GM10248 (cell line): ENCODE data around the gene ENTHD1.

Source experiments
- CTCF ChIA-PET: fragments of 300-600 bp; sonication (Branson Sonifier 250); formaldehyde crosslinking; extraction: SDS; loops from one replicate; lab custom pipeline; 2021; ENCODE audit warnings: antibody characterized with exemption; lab: Yijun Ruan, JAX
- POLR2A ChIA-PET: fragments of 350-650 bp; sonication (Branson Sonifier 250); formaldehyde crosslinking; extraction: SDS; loops from one replicate; lab custom pipeline; 2020; ENCODE audit warnings: antibody characterized with exemption; lab: Yijun Ruan, JAX
- DNase-seq: peaks from one replicate; pipeline ENCODE4 v3.0.0; 2012; ENCODE audit errors: extremely low spot score
- TF ChIP-seq, protein P1 (sequence below): IDR thresholded peaks from 2 replicates; pipeline ENCODE4 v1.5.1; 2012; ENCODE audit warnings: mild to moderate bottlenecking, low read depth; ENCODE audit errors: extremely low read depth, missing control alignments, control extremely low read depth

The ENTHD1 gene

DNA sequence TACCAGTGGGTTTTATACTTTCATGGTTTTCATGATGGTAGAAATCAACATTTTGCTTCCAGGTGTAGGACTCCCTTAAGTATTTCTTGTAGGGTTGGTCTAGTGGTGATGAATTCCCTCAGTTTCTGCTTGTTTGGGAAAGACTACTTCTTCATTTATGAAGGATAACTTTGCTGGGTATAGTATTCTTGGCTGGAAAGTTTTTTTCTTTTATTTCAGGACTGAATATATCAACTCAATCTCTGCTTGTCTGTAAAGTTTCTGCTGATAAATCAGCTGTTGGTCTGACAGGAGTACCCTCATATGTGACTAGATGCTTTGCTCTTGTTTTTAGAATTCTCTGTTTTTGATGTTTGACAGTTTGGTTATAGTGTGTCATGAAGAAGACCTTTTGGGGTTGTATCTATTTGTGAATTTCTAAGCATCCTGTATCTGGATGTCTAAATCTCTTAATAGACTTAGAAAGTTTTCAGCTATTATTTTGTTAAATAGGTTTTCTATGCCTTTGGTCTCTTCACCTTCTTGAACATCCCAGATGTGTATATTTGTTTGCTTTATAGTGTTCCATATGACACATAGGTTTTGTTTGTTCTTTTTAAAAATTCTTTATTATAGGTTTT, 95.9 kb downstream of the ENTHD1 start:
- CTCF ChIA-PET, result no interaction called here
- TF ChIP-seq, protein P1, sequence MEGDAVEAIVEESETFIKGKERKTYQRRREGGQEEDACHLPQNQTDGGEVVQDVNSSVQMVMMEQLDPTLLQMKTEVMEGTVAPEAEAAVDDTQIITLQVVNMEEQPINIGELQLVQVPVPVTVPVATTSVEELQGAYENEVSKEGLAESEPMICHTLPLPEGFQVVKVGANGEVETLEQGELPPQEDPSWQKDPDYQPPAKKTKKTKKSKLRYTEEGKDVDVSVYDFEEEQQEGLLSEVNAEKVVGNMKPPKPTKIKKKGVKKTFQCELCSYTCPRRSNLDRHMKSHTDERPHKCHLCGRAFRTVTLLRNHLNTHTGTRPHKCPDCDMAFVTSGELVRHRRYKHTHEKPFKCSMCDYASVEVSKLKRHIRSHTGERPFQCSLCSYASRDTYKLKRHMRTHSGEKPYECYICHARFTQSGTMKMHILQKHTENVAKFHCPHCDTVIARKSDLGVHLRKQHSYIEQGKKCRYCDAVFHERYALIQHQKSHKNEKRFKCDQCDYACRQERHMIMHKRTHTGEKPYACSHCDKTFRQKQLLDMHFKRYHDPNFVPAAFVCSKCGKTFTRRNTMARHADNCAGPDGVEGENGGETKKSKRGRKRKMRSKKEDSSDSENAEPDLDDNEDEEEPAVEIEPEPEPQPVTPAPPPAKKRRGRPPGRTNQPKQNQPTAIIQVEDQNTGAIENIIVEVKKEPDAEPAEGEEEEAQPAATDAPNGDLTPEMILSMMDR, result no peak

DNA sequence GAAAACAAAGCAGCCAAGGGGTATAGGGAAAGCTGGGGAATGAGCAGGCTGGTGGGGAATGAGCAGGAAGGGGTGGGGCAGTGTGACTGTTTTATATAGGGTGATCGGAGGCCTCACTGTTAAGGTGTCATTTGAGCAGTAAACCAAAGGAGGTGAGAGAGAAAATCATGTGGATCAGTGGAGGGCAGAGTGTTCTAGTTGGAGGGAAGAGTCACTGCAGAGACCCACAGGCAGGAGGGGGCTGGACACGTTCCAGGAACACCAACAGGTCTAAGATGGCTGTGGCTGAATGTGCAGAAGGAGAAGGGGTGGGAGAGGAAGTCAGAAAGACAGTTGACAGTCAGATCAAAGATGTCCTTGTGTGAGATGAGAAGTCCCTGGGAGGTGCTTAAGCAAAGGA, 103.8 kb downstream of the ENTHD1 start:
- ChIA-PET CTCF (interaction anchor here (1.8 kb wide), 1 partner anchor 11 kb away, joined by 5 read pairs; no protein-coding TSS in a partner anchor), POLR2A (no interaction called here)
- no peak for DNase-seq
- TF ChIP-seq, protein P1, result no peak

More for the DNA sequence above, 95.9 kb downstream of the ENTHD1 start:
- DNase-seq, result no peak
- POLR2A ChIA-PET, result no interaction called here

DNA sequence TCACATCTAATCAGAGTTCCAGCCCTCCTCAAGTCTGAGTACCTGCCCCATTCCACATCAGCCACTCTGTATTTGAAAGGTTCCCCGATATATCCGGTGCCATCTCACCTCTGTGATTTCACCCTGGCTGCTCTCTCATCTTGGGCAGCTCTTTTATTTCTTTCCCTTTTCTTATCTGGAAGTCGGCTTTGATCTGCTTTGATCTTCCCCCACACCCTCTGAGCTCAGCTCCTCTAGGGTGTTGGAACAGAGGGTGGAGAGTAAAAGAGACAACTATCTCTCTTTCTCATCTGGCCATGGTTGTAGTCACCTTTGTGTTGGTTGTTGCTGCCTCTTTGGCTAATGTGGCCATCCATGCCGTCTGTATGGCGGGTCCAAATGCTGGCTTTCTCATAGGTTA, 108.3 kb downstream of the ENTHD1 start:
- ChIA-PET POLR2A (no interaction called here), CTCF (interaction anchor here (0.7 to 1.7 kb wide), 2 partner anchors 9 to 21 kb away, joined by 3 to 5 read pairs; no protein-coding TSS in a partner anchor)
- DNase-seq, result no peak
- TF ChIP-seq, protein P1, result no peak

DNA sequence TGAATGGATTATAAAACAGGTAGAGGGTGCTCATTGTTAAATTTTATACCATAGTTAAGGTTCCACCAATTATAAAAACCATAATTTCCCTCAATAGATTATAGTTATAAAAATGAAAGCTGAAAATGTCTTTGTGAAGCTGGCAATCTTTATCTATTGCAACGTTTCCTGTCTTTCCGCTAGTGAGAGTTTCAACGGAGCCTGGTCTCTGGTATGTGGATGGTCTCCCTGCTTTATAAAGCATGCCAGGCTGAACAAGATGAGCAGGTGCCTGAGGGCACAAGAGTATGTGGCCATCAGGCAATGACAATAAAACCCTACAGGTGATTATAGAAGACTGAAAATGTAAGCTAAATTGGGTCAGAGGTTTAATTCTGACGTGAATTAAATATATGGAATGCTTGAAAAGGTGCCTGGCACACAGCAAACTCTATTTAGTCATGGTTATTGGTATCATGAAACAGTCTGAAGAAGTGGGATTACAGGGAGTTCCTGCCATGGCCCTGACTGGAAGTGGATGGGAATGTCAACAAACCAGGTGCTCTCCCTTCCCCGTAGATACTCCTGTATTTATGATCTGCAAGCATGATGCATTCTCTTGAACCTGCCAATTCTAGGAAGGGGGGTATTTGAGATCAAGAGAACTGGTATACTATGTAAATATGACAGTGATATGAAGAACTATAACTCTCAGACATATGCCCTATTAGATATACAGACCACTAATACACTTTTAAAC, 115.7 kb downstream of the ENTHD1 start:
- CTCF ChIA-PET, result no interaction called here
- POLR2A ChIA-PET, result no interaction called here
- TF ChIP-seq, protein P1, result no peak
- DNase-seq, result no peak

DNA sequence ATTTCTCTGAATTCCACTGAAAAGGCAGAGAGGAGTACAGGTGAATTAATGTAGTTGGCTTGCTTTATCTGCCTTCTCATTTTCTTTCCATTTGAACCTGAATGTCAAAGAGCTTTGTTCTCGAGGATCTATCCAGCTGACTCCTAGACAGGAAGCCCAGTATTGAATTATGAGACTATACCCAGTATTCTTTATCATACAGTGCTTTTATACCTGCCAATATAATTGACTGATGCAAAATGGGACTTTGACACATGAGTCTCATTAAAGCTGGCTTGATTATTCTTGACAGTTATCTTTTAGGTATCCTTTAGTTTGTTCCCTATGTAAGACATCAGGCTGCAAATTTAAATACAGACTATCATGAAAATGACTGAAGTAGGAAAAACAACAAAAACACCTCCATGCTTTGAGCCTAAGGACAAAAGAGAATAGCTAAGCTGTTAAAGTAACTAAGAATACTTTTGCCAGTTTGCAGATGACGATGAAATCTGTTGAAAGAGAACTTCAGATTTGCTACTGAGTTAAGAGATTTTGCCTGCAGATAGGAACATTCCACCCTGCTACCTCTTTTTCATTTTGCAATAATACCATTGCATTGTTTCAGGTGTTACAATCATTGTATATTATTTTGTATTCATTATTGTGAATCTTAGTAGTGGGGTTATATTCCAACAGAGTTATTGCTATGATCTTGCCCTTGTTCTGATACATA, 117.1 kb downstream of the ENTHD1 start:
- no peak for DNase-seq
- TF ChIP-seq, protein P1, result no peak
- CTCF ChIA-PET, result interaction anchor here (1.2 to 1.7 kb wide), 2 partner anchors 8 to 10 kb away, joined by 3 to 5 read pairs; no protein-coding TSS in a partner anchor
- POLR2A ChIA-PET, result interaction anchor here (0.7 kb wide), 1 partner anchor 510 kb away, joined by 3 read pairs; no protein-coding TSS in a partner anchor

DNA sequence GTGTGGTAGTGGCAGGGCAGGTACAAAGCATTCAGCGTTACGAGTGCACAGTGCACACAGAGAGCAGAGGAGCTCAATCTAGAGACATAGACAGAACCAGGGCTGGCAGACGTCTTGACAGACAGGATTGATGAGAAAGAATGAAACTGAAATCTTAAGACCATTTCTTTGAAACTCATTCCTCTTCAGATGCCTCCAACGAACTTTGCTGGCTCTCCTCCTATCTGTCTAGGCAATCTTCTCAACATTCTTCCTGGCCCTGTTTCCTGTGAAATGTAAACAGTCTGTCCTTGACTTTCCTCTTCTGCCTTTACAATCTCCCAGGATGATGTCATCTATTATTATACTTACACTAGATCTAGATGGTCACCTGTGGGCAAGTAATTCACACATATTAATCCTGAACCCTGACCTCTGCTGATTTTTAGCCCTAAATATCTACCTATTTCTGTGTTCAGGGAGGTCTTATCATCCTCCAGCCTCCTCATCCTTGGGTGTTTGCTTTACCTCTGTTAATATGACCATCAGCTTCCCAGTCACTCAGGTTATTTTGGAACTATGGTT, 119.5 kb downstream of the ENTHD1 start:
- DNase-seq, result peak; percentile 57
- TF ChIP-seq, protein P1, result no peak
- ChIA-PET POLR2A (no interaction called here), CTCF (interaction anchor here (0.8 to 1.7 kb wide), 3 partner anchors 14 to 32 kb away, joined by 3 to 5 read pairs (median 3); no protein-coding TSS in a partner anchor)
